ENCODE data around the gene EIF2B1. TPM values are rescaled to one million over a fixed set of nuclear protein-coding genes. Genes with fewer than 3 reads are reported as not detected.

The EIF2B1 gene
- total and polyA plus RNA-seq, 9 of the 15 experiments (the other 6 are each of a cell fraction or from before 2014, with no cell fraction given), result 35.7 to 195 (median 67.8) TPM

DNA sequence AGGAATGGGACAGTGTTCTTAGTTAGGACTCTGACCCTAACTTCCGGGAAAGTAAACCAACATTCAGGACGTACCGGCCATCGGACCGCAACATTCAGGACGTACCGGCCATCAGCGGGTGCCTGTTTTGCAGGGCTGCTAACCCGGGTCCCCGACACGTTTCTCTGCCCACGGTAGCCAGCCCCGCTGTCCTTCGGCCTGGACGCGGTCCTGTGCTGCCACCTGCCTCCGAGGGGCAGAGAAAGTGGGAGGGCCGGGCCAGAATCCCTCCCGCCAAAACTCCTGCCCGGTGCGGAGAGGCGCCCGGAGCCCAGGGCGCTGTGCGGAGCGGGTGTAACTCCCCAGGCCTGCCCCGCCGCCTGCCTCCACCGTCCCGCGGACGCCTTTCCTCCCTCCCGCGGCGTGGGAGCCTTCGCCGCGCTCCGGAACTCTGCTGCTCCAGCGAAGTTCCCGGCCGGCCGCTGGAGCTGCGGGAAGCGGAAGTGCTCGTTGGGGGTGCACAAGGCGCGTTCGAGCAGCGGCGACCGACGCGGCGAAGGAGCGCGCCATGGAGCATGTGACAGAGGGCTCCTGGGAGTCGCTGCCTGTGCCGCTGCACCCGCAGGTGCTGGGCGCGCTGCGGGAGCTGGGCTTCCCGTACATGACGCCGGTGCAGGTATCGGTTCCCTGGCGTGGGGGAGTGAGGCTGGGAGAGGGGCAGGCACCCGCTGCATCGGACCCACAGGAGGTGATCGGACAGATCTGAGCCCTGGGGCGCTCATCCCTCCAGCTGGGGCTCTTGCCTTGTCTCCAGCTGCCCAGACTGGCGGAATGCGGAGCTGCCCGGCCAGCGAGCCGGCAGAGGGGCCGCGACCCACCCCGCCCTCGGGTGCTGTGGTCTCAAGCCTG, 31.6 kb downstream of the EIF2B1 start, which contains the start of gene DDX55 (continued):
- TF ChIP-seq, protein P1, sequence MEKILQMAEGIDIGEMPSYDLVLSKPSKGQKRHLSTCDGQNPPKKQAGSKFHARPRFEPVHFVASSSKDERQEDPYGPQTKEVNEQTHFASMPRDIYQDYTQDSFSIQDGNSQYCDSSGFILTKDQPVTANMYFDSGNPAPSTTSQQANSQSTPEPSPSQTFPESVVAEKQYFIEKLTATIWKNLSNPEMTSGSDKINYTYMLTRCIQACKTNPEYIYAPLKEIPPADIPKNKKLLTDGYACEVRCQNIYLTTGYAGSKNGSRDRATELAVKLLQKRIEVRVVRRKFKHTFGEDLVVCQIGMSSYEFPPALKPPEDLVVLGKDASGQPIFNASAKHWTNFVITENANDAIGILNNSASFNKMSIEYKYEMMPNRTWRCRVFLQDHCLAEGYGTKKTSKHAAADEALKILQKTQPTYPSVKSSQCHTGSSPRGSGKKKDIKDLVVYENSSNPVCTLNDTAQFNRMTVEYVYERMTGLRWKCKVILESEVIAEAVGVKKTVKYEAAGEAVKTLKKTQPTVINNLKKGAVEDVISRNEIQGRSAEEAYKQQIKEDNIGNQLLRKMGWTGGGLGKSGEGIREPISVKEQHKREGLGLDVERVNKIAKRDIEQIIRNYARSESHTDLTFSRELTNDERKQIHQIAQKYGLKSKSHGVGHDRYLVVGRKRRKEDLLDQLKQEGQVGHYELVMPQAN (IDR thresholded peaks at IDR 0.05; ENCODE audit: borderline replicate concordance), result peak; percentile 98
- TF ChIP-seq, protein P2, sequence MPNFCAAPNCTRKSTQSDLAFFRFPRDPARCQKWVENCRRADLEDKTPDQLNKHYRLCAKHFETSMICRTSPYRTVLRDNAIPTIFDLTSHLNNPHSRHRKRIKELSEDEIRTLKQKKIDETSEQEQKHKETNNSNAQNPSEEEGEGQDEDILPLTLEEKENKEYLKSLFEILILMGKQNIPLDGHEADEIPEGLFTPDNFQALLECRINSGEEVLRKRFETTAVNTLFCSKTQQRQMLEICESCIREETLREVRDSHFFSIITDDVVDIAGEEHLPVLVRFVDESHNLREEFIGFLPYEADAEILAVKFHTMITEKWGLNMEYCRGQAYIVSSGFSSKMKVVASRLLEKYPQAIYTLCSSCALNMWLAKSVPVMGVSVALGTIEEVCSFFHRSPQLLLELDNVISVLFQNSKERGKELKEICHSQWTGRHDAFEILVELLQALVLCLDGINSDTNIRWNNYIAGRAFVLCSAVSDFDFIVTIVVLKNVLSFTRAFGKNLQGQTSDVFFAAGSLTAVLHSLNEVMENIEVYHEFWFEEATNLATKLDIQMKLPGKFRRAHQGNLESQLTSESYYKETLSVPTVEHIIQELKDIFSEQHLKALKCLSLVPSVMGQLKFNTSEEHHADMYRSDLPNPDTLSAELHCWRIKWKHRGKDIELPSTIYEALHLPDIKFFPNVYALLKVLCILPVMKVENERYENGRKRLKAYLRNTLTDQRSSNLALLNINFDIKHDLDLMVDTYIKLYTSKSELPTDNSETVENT (CRISPR knock-in tag; IDR thresholded peaks at IDR 0.05), result peak; percentile 37
- TF ChIP-seq, protein P3, sequence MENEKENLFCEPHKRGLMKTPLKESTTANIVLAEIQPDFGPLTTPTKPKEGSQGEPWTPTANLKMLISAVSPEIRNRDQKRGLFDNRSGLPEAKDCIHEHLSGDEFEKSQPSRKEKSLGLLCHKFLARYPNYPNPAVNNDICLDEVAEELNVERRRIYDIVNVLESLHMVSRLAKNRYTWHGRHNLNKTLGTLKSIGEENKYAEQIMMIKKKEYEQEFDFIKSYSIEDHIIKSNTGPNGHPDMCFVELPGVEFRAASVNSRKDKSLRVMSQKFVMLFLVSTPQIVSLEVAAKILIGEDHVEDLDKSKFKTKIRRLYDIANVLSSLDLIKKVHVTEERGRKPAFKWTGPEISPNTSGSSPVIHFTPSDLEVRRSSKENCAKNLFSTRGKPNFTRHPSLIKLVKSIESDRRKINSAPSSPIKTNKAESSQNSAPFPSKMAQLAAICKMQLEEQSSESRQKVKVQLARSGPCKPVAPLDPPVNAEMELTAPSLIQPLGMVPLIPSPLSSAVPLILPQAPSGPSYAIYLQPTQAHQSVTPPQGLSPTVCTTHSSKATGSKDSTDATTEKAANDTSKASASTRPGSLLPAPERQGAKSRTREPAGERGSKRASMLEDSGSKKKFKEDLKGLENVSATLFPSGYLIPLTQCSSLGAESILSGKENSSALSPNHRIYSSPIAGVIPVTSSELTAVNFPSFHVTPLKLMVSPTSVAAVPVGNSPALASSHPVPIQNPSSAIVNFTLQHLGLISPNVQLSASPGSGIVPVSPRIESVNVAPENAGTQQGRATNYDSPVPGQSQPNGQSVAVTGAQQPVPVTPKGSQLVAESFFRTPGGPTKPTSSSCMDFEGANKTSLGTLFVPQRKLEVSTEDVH (IDR thresholded peaks at IDR 0.05; ENCODE audit: low read depth, partially characterized antibody), result peak; percentile 98
- TF ChIP-seq FOXK2 (conservative IDR thresholded peaks at IDR 0.05 in 1 of 2, IDR thresholded peaks at IDR 0.05 in 1 of 2; ENCODE audit: low read depth in 2 of 2), result peak in 1 of 2 experiments; percentile 67; a peak in 3 of 4 replicates
- TF ChIP-seq NCOR1 (IDR thresholded peaks at IDR 0.05), result 0 out of 2 replicates have a peak, but pooled peaks have one; percentile 39
- peak; percentile 97 for TF ChIP-seq CXXC5 (CRISPR knock-in tag; IDR thresholded peaks at IDR 0.05)
- TF ChIP-seq CC2D1A (IDR thresholded peaks at IDR 0.05), result no peak
- TF ChIP-seq NFIC (IDR thresholded peaks at IDR 0.05), result peak; percentile 66; the same call in 1 of the 2 replicates
- TF ChIP-seq, protein P4, sequence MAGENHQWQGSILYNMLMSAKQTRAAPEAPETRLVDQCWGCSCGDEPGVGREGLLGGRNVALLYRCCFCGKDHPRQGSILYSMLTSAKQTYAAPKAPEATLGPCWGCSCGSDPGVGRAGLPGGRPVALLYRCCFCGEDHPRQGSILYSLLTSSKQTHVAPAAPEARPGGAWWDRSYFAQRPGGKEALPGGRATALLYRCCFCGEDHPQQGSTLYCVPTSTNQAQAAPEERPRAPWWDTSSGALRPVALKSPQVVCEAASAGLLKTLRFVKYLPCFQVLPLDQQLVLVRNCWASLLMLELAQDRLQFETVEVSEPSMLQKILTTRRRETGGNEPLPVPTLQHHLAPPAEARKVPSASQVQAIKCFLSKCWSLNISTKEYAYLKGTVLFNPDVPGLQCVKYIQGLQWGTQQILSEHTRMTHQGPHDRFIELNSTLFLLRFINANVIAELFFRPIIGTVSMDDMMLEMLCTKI (IDR thresholded peaks at IDR 0.05; ENCODE audit: partially characterized antibody), result no peak
- TF ChIP-seq NR2C1 (IDR thresholded peaks at IDR 0.05), result peak; percentile 76
- peak; percentile 84 for TF ChIP-seq NR2C1 (tag; IDR thresholded peaks at IDR 0.05)
- TF ChIP-seq BRD4 (IDR thresholded peaks at IDR 0.05), result peak; percentile 73
- TF ChIP-seq ZNF133 (CRISPR knock-in tag; IDR thresholded peaks at IDR 0.05), result no peak
- no peak for TF ChIP-seq BCL6 (CRISPR knock-in tag; IDR thresholded peaks at IDR 0.05)
- TF ChIP-seq, protein P5, sequence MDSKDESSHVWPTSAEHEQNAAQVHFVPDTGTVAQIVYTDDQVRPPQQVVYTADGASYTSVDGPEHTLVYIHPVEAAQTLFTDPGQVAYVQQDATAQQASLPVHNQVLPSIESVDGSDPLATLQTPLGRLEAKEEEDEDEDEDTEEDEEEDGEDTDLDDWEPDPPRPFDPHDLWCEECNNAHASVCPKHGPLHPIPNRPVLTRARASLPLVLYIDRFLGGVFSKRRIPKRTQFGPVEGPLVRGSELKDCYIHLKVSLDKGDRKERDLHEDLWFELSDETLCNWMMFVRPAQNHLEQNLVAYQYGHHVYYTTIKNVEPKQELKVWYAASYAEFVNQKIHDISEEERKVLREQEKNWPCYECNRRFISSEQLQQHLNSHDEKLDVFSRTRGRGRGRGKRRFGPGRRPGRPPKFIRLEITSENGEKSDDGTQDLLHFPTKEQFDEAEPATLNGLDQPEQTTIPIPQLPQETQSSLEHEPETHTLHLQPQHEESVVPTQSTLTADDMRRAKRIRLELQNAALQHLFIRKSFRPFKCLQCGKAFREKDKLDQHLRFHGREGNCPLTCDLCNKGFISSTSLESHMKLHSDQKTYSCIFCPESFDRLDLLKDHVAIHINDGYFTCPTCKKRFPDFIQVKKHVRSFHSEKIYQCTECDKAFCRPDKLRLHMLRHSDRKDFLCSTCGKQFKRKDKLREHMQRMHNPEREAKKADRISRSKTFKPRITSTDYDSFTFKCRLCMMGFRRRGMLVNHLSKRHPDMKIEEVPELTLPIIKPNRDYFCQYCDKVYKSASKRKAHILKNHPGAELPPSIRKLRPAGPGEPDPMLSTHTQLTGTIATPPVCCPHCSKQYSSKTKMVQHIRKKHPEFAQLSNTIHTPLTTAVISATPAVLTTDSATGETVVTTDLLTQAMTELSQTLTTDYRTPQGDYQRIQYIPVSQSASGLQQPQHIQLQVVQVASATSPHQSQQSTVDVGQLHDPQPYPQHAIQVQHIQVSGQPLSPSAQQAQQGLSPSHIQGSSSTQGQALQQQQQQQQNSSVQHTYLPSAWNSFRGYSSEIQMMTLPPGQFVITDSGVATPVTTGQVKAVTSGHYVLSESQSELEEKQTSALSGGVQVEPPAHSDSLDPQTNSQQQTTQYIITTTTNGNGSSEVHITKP (IDR thresholded peaks at IDR 0.05; ENCODE audit: partially characterized antibody), result peak; percentile 31
